Endothelial cell of umbilical vein (primary cell): ENCODE results near the gene FOXC1. TPM values are rescaled to one million over a fixed set of nuclear protein-coding genes. Genes with fewer than 3 reads are reported as not detected.

Source experiments
- BruUV-seq: library from RNA; stranded (reverse); fragments of 400-500 nt; replicated peaks from 2 replicates; lab custom pipeline; 2021; lab: Mats Ljungman, UMichigan
- CTCF ChIA-PET: fragments of 300-600, 350-600 bp; sonication (Branson Sonifier 250); formaldehyde crosslinking; loops from one replicate; lab custom pipeline; 2021; ENCODE audit warnings: antibody characterized with exemption, inconsistent platforms; lab: Charles Lee
- POLR2A ChIA-PET: fragments of 300-600, 350-600 bp; sonication (Branson Sonifier 250); formaldehyde crosslinking; loops from one replicate; lab custom pipeline; 2021; ENCODE audit warnings: antibody characterized with exemption, inconsistent platforms; lab: Charles Lee
- DNase-seq: peaks from one replicate; pipeline ENCODE4 v3.0.0-alpha.2; 2011; ENCODE audit warnings: low read depth, low spot score
- FAIRE-seq: peaks from 2 replicates; lab custom pipeline; 2011; peaks lifted over from hg19 to GRCh38; lab: Jason Lieb, UNC
- H2AFZ ChIP-seq: 2 replicates; pipeline ENCODE4 v1.6.0; 2012; ENCODE audit warnings: low read depth, low read length, control low read depth, inconsistent platforms
- H3K27ac ChIP-seq: 2 replicates; pipeline ENCODE4 v1.5.1; 2011; ENCODE audit warnings: low read depth, mild to moderate bottlenecking, control low read depth, low read length, moderate library complexity; ENCODE audit not compliant: insufficient read depth
- H3K27me3 ChIP-seq, 2 experiments: 2 replicates each; pipeline versions ENCODE4 v1.6.0 to v1.6.1; 2011; ENCODE audit warnings: low read length in 2 of 2, mixed read lengths in 1 of 2; ENCODE audit not compliant: control insufficient read depth in 2 of 2, insufficient read depth in 2 of 2
- H3K36me3 ChIP-seq, 2 experiments: 2 replicates in 1 of 2; 3 replicates in 1 of 2; pipeline ENCODE4 v1.5.1; 2011; ENCODE audit warnings: low read length in 2 of 2, mild to moderate bottlenecking in 1 of 2, moderate library complexity in 1 of 2; ENCODE audit not compliant: control insufficient read depth in 2 of 2, insufficient read depth in 2 of 2; ENCODE audit errors: extremely low read depth in 1 of 2
- H3K4me1 ChIP-seq: 3 replicates; pipeline ENCODE4 v1.5.1; 2011; ENCODE audit warnings: mild to moderate bottlenecking, low read length; ENCODE audit not compliant: control insufficient read depth, insufficient read depth; ENCODE audit errors: extremely low read depth
- H3K4me2 ChIP-seq: 2 replicates; pipeline ENCODE4 v1.6.1; 2011; ENCODE audit warnings: low read length, control low read depth, mixed read lengths; ENCODE audit not compliant: insufficient read depth
- H3K4me3 ChIP-seq, 3 experiments: fragments of 200-600 bp in 1 of 3; sonication (generic), shearing (Covaris generic) in 1 of 3; replicated peaks in 1 of 3; 2 replicates each; pipeline ENCODE4 v1.5.1; 2011 to 2016; ENCODE audit warnings: control low read depth in 3 of 3, low read length in 3 of 3, mild to moderate bottlenecking in 2 of 3, inconsistent platforms in 1 of 3, low read depth in 1 of 3, moderate library complexity in 1 of 3; ENCODE audit not compliant: insufficient read depth in 1 of 3
- H3K79me2 ChIP-seq: 2 replicates; pipeline ENCODE4 v1.6.0; 2012; ENCODE audit warnings: low read length, inconsistent platforms; ENCODE audit not compliant: control insufficient read depth, insufficient read depth
- H3K9ac ChIP-seq: replicated peaks from 2 replicates; pipeline ENCODE3; 2011; ENCODE audit warnings: low read length, control low read depth; ENCODE audit not compliant: insufficient read depth; ENCODE audit errors: extremely low read depth
- H3K9me1 ChIP-seq: replicated peaks from 3 replicates; pipeline ENCODE4 v1.6.0; 2011; ENCODE audit warnings: mild to moderate bottlenecking, low read length; ENCODE audit not compliant: control insufficient read depth, insufficient read depth; ENCODE audit errors: extremely low read depth
- H3K9me3 ChIP-seq: replicated peaks from 2 replicates; pipeline ENCODE4 v1.5.1; 2012; ENCODE audit warnings: low read length, inconsistent platforms; ENCODE audit not compliant: control insufficient read depth, insufficient read depth
- H4K20me1 ChIP-seq: replicated peaks from 2 replicates; pipeline ENCODE3; 2011; ENCODE audit warnings: mild to moderate bottlenecking, low read length; ENCODE audit not compliant: control insufficient read depth, insufficient read depth; ENCODE audit errors: extremely low read depth
- CTCF ChIP-seq, 2 donors: IDR thresholded peaks; 1 replicate in 1 of 2; 2 replicates in 1 of 2; pipeline ENCODE4 v1.5.1; 2011; ENCODE audit warnings: low read length in 2 of 2, mild to moderate bottlenecking in 2 of 2, moderate library complexity in 2 of 2, control low read depth in 1 of 2, inconsistent platforms in 1 of 2, low read depth in 1 of 2; ENCODE audit not compliant: insufficient read depth in 1 of 2; ENCODE audit errors: extremely low read depth in 1 of 2
- EZH2 ChIP-seq: IDR thresholded peaks from 2 replicates; pipeline ENCODE4 v1.6.1; 2012; ENCODE audit warnings: borderline replicate concordance, low read depth, mild to moderate bottlenecking, moderate library complexity, low read length, inconsistent platforms; ENCODE audit not compliant: severe bottlenecking
- FOS ChIP-seq: IDR thresholded peaks from 2 replicates; pipeline ENCODE4 v1.6.1; 2011; ENCODE audit warnings: mild to moderate bottlenecking, low read length, moderate library complexity, borderline replicate concordance; ENCODE audit not compliant: insufficient read depth
- MYC ChIP-seq: IDR thresholded peaks from one replicate; pipeline ENCODE4 v1.6.1; 2011; ENCODE audit warnings: mild to moderate bottlenecking, low read depth, low read length
- dilution Hi-C: fragments of 300-500 bp; cut with MboI; formaldehyde crosslinking; loops from one replicate; pipeline ENCODE4 v1.15.0; 2019; ENCODE audit warnings: low sequenced_read_pairs; ENCODE audit not compliant: extremely low pct_ligation_motif_present
- intact Hi-C: fragments of 100-400 bp; cut with micrococcal nuclease; formaldehyde crosslinking; loops from one replicate; pipeline ENCODE4 v1.10.0; 2022
- polyA plus RNA-seq, 4 experiments: library from polyadenylated mRNA; depleted of rRNA in 3 of 4; stranded (reverse) in 3 of 4; unstranded in 1 of 4; fragments of >200 nt; gene quantifications; 2 replicates each; pipeline versions ENCODE4 v1.2.1 to v1.2.3, GENCODE V29; 2011 to 2012; ENCODE audit warnings: missing spikeins in 1 of 4
- total RNA-seq: library from RNA; stranded (reverse); gene quantifications from 2 replicates; pipeline ENCODE4 v1.2.3, GENCODE V29; 2021

Gene FOXC1
- total and polyA plus RNA-seq, 2 donors (not counting 3 experiments of a cell fraction or from before 2014, with no cell fraction given), result 6.4 to 16.4 TPM

- H3K4me2 ChIP-seq, result no peak overlapping the region
- intact Hi-C loops (no loop called here), dilution Hi-C loops (no loop called here)
- no peak overlapping the region for H2AFZ ChIP-seq
- H3K4me1 ChIP-seq, result no peaks in the 10 kb centered on the region
- CTCF ChIA-PET, result interaction anchor here (0.7 kb wide), 1 partner anchor 8 kb away, joined by 3 read pairs; no protein-coding TSS in a partner anchor
- FAIRE-seq (no peak), DNase-seq (no peak)
- H3K4me3 ChIP-seq, result no peak overlapping the region
- H3K36me3 ChIP-seq, result no peaks in the 10 kb centered on the region
- BruUV-seq, result no TSS peak
- no peaks in the 10 kb centered on the region for H3K9me3 ChIP-seq
- H3K9me1 ChIP-seq, result no peaks in the 10 kb centered on the region
- H3K27ac ChIP-seq, result no peak overlapping the region
- TF ChIP-seq EZH2, result no peak
- TF ChIP-seq MYC, result no peak
- no peak for TF ChIP-seq CTCF (IDR thresholded peaks at IDR 0.05; ENCODE audit: extremely low read depth in 1 of 2, insufficient read depth in 1 of 2, low read depth in 1 of 2, low read length in 2 of 2)
- TF ChIP-seq FOS, result no peak
- H3K9ac ChIP-seq, result no peak overlapping the region
- no peaks in the 10 kb centered on the region for H4K20me1 ChIP-seq
- no peaks in the 10 kb centered on the region for H3K27me3 ChIP-seq
- no peaks in the 10 kb centered on the region for H3K79me2 ChIP-seq
- POLR2A ChIA-PET, result no interaction called here
These were observed 28.4 kb upstream of the FOXC1 start for GRCh38 chr6:1581120-1581991.
